Heart left ventricle (tissue), 16 donors: Measurements from ENCODE around the gene CD1B. TPM values are rescaled to one million over a fixed set of nuclear protein-coding genes. Genes with fewer than 3 reads are reported as not detected.

Source experiments
- ATAC-seq, 4 donors: fragments of 200-7000 bp; cut with Tn5 transposase; one replicate each; pipeline ENCODE4 v1.9.1; 2020 to 2022; ENCODE audit warnings: moderate library complexity in 4 of 4, mild to moderate bottlenecking in 3 of 4, moderate number of reproducible peaks in 1 of 4
- DNase-seq, 5 donors: peaks; one replicate each; pipeline ENCODE4 v3.0.0-alpha.2; 2020
- H3K27ac ChIP-seq, 12 donors: fragments of 200-600 bp; sonication (generic) in 4 of 12; one replicate each; pipeline versions ENCODE4 v1.5.0 to v1.8.0; 2016 to 2022; ENCODE audit warnings: mild to moderate bottlenecking in 2 of 12
- H3K27me3 ChIP-seq, 9 donors: fragments of 200-600 bp; sonication (generic) in 2 of 9; one replicate each; pipeline versions ENCODE4 v1.5.1 to v1.8.0; 2016 to 2022; ENCODE audit warnings: mild to moderate bottlenecking in 3 of 9
- H3K36me3 ChIP-seq, 9 donors: fragments of 200-600 bp; sonication (generic) in 2 of 9; one replicate each; pipeline versions ENCODE4 v1.5.0 to v1.8.0; 2018 to 2022; ENCODE audit warnings: mild to moderate bottlenecking in 2 of 9
- H3K4me1 ChIP-seq, 12 donors: fragments of 200-600 bp; sonication (generic) in 4 of 12; one replicate each; pipeline versions ENCODE4 v1.5.0 to v1.8.0; 2016 to 2022; ENCODE audit warnings: mild to moderate bottlenecking in 3 of 12
- H3K4me3 ChIP-seq, 12 donors: fragments of 200-600 bp; sonication (generic) in 4 of 12; one replicate each; pipeline versions ENCODE4 v1.5.0 to v1.8.0; 2017 to 2022; ENCODE audit warnings: mild to moderate bottlenecking in 9 of 12, moderate library complexity in 4 of 12
- H3K9me3 ChIP-seq, 12 donors: fragments of 200-600 bp; sonication (generic) in 4 of 12; one replicate each; pipeline versions ENCODE4 v1.5.0 to v1.8.0; 2016 to 2022; ENCODE audit warnings: mild to moderate bottlenecking in 1 of 12
- POLR2A ChIP-seq, 2 donors: fragments of 450-650 bp; IDR thresholded peaks; one replicate each; pipeline ENCODE4 v1.6.1; 2017; ENCODE audit warnings: antibody characterized with exemption in 2 of 2, mild to moderate bottlenecking in 2 of 2, moderate library complexity in 2 of 2
- WGBS, 4 donors: extraction: QIAGEN DNeasy Blood & Tissue Kit in 2 of 4; methylation state at CpG; one replicate each; pipeline versions ENCODE4 v1.1.5 to v1.1.7; 2013 to 2018; 5-methylcytosine and 5-hydroxymethylcytosine counted together
- intact Hi-C, 10 donors: fragments of 100-400 bp; cut with DNase I; formaldehyde crosslinking; loops; one replicate each; pipeline versions ENCODE4 v1.11.1 to v1.14.2; 2022
- polyA plus RNA-seq, 2 donors: library from polyadenylated mRNA; stranded (reverse); fragments of 200-250 nt; gene quantifications; one replicate each; pipeline ENCODE4 v1.2.3, GENCODE V29; 2013
- total RNA-seq, 9 donors: library from RNA; depleted of rRNA in 2 of 9; stranded (reverse); fragments of >200 nt in 2 of 9; fragmentation: NEBNext Ultra II Directional in 3 of 9; extraction: Animal tissue kit (Norgen Biotek cat#: 25700) in 3 of 9; gene quantifications; one replicate each; pipeline versions ENCODE4 v1.1.0 to v1.2.4, GENCODE V29; 2016 to 2023
- TF ChIP-seq, protein P1 (sequence below), 12 donors: fragments of 200-600 bp; sonication (generic) in 4 of 12; IDR thresholded peaks; one replicate each; pipeline versions ENCODE4 v1.5.0 to v1.8.0; 2018 to 2022; ENCODE audit warnings: antibody characterized with exemption in 12 of 12, mild to moderate bottlenecking in 5 of 12
- donor health status: ischemic (EF 13 %, LVEDD 7.1; RV severe dilation, severe dysfunction).
- donor health status: healthy with polysubstance abuse.
- donor health status: DM: no; HTN: yes; CAD: no.
- donor health status: DM: no; HTN: no; CAD: no.
- donor health status: ischemic (EF 25% LVEDD 6.9; RV normal size, moderate dysfunction).
- donor health status: ischemic (EF 25% LVEDD 5.7; RV mildly dilated, moderate dysfunction).
- donor health status: healthy.
- donor health status: DM: yes; HTN: yes; CAD: no.
- donor health status: ischemic (EF 35%, LVEDD 5.7; RV mildly dilated, moderate dysfunction).
- donor health status: nonischemic (EF 11% LVEDD 7.7; RV severe dilation, severe dysfunction).
- donor health status: DM: yes; HTN: yes; CAD: no.
- donor health status: PGD.
- donor health status: ischemic (EF 29% LVEDD 5.4; RV normal size, mild dysfunction).
- donor health status: nonischemic (EF 23%, LVEDD 6.1; RV moderate dilation, normal function).

CD1B gene
- total and polyA plus RNA-seq, 11 donors = 0.29 TPM; not detected in 10

DNA sequence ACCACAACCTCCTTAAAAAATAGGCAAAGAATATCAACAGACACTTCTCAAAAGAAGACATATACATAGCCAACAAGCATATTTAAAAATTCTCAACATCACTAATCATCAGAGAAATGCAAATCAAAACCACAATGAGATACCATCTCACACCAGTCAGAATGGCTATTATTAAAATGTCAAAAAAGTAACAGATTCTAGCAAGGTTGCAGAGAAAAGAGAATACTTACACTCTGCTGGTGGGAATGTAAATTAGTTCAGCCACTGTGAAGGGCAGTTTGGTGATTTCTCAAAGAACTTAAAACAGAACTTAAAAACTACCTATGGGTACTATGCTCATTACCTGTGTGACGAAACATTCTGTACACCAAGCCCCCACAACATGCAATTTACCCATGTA is 20.7 kb downstream of the CD1B start:
- WGBS, 4 donors = 77 to 83% (median 80%) methylated on average over 1 of the region's 1 CpG
- no peaks in the 10 kb centered on the region for H3K36me3 ChIP-seq
- H3K4me1 ChIP-seq = no peaks in the 10 kb centered on the region
- H3K9me3 ChIP-seq = peaks cover 0 to 42% (median 8%) of the 10 kb centered on the region in 12 donors
- intact Hi-C loops = no loop called here
- ATAC-seq = no peak
- TF ChIP-seq, protein P1, sequence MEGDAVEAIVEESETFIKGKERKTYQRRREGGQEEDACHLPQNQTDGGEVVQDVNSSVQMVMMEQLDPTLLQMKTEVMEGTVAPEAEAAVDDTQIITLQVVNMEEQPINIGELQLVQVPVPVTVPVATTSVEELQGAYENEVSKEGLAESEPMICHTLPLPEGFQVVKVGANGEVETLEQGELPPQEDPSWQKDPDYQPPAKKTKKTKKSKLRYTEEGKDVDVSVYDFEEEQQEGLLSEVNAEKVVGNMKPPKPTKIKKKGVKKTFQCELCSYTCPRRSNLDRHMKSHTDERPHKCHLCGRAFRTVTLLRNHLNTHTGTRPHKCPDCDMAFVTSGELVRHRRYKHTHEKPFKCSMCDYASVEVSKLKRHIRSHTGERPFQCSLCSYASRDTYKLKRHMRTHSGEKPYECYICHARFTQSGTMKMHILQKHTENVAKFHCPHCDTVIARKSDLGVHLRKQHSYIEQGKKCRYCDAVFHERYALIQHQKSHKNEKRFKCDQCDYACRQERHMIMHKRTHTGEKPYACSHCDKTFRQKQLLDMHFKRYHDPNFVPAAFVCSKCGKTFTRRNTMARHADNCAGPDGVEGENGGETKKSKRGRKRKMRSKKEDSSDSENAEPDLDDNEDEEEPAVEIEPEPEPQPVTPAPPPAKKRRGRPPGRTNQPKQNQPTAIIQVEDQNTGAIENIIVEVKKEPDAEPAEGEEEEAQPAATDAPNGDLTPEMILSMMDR (IDR thresholded peaks at IDR 0.05) = no peak
- TF ChIP-seq POLR2A (IDR thresholded peaks at IDR 0.05) = no peak
- no peaks in the 10 kb centered on the region for H3K27me3 ChIP-seq
- H3K27ac ChIP-seq = no peak overlapping the region
- no peak overlapping the region for H3K4me3 ChIP-seq
- DNase-seq = no peak

DNA sequence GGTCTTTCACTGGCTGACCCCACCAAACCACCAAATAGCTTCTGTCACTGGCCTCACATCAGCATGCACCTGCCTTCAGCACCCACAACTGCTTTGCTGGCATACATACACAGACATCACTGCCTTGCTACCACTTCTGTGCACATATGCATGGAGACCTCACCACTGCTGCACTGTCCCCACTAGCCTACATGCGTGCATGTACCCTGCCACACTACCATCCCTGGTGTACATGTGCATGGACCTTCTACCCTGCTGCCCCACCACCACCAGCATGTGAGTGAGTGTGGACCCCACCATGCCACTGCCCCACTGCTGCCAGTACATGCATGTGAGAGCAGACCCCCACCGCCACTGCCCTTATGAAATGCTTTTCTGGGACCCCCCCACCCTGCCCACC is 35.5 kb downstream of the CD1B start:
- H3K4me1 ChIP-seq = peaks cover 0 to 12% (median 0%) of the 10 kb centered on the region in 12 donors
- H3K27ac ChIP-seq = no peak overlapping the region
- TF ChIP-seq, protein P1 (IDR thresholded peaks at IDR 0.05) = no peak
- TF ChIP-seq POLR2A (IDR thresholded peaks at IDR 0.05) = no peak
- 87 to 92% (median 90%) methylated on average over 2 of the region's 2 CpGs for WGBS, 4 donors
- H3K27me3 ChIP-seq = no peaks in the 10 kb centered on the region
- DNase-seq = no peak
- peaks cover 0 to 21% (median 0%) of the 10 kb centered on the region in 12 donors for H3K9me3 ChIP-seq
- H3K36me3 ChIP-seq = no peaks in the 10 kb centered on the region
- intact Hi-C loops = no loop called here
- no peak overlapping the region for H3K4me3 ChIP-seq
- ATAC-seq = peak in 1 of 4 donors; percentile 20

DNA sequence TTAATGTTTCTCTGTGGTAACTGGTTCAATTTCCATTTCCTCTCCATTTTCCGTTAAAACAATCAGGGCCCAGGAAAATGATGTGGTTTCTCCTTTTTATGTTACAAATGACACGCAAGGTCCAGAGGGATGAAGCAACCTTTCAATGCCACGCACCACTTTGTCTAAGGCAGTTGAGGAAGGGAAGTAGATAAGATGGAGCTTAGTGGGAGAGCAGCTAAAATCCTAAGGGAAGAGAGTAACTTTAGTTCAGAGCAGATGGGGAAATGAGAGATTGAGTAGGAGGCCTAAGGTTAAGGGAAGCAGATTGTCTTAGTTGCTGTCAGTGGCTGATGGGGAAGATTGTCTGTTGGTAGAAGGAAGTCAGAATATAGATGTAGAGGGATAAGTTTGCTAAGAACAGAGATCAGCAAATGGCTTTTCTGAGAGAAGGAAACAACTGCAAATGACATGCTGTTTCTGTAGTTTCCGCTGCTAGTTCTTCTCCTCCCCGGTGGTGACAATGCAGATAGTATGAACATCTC is 40.9 kb downstream of the CD1B start:
- WGBS, 4 donors = 65 to 78% (median 68%) methylated on average over 5 of the region's 5 CpGs
- intact Hi-C loops = no loop called here
- ATAC-seq = no peak

DNA sequence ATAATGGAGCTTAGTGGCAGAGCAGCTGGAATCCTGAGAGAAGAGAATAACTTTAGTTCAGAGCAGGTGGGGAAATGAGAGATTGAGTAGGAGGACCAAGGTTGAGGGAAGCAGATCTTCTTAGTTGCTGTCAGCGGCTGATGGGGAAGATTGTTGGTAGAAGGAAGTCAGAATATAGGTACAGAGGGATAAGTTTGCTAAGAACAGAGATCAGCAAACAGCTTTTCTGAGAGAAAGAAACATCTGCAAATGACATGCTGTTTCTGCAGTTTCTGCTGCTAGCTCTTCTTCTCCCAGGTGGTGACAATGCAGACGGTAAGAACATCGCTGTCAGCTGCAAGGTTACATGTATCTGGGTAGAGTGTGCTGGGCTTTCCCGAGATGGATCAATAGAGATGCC is 41.5 kb downstream of the CD1B start, which contains the start of gene CD1C:
CD1C (plus strand) TSS at position 113 of the 400 bp plus-strand sequence; CDS start at position 255, 142 bp downstream.
- Histone ChIP-seq H3K4me1 (peaks cover 0 to 50% (median 0%) of the 10 kb centered on the region in 12 donors), H3K4me3 (no peak within 1 kb of the TSS), H3K27ac (peak within 1 kb of the TSS in 1 of 12 donors; percentile 54), H3K9me3 (no peaks in the 10 kb centered on the region), H3K36me3 (no peaks in the 10 kb centered on the region), H3K27me3 (peaks cover 0 to 7% (median 0%) of the 10 kb centered on the region in 9 donors)
- ATAC-seq = no peak
- intact Hi-C loops = no loop called here
- no peak for DNase-seq
- TF ChIP-seq POLR2A (IDR thresholded peaks at IDR 0.05) = no peak
- TF ChIP-seq, protein P1 (IDR thresholded peaks at IDR 0.05) = no peak
- WGBS, 4 donors = 68 to 92% (median 81%) methylated on average over 4 of the region's 4 CpGs

More for the DNA sequence above, 40.9 kb downstream of the CD1B start:
- peaks cover 0 to 45% (median 0%) of the 10 kb centered on the region in 12 donors for H3K4me1 ChIP-seq
- no peaks in the 10 kb centered on the region for H3K36me3 ChIP-seq
- no peak overlapping the region for H3K4me3 ChIP-seq
- TF ChIP-seq, protein P1 (IDR thresholded peaks at IDR 0.05) = no peak
- TF ChIP-seq POLR2A (IDR thresholded peaks at IDR 0.05) = no peak
- H3K27ac ChIP-seq = peak overlapping the region in 1 of 12 donors; percentile 54
- no peaks in the 10 kb centered on the region for H3K9me3 ChIP-seq
- no peak for DNase-seq
- H3K27me3 ChIP-seq = peaks cover 0 to 7% (median 0%) of the 10 kb centered on the region in 9 donors
